ENCODE measurements around the gene LPCAT1.
"Not testable (repeated sequence)": the region's sequence is repeated elsewhere in the genome, so short reads cannot be mapped to it uniquely, and the experiment has no call there.

LPCAT1 gene

DNA sequence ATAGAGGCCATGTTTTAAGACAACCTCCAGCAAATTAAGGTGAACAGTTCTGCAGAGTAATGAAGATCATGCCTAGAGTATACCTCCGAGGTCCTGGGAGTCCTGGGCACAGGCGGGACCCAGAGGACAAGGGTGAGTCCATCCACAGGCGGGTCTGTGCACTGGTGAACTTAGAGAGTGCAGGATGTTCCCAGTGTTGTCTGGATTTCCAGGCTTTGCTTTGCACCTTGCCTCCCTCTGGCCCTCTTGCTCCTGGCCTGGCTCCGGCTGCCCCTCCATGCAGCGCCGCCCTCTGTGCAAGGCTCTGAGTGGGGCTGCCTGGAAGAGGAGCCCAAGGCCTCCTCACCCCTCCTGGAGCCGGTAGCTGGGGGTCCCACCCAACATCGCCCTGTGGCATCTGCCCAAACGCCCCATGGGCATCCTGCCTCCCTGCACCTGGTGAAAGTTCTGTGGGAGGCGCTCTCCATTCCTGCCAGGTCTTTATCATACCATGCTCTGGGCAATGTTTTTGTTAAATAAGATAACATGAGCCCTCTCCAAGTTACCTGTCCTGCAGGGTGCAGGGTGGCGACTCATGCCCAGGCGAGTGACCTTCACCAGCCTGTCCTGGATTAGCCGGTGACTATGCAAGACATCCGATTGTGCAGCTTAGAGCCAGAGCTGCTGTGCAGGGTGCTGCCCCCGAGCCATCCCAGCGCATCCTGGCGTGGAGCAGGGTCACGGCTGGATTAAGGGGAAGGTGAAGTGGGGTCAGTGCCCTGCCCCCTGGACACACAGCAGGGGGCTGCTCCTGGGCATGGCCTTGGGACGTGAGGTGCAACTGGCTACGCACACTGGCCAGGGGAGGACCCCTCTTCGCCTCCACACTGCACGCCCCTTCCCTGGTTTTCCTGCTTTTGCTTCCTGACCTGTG lies 41.3 kb upstream of the LPCAT1 start:
- H3K4me3 ChIP-seq (replicated peaks; ENCODE audit: low read depth, low read length), result no peak overlapping the region
- TF ChIP-seq, protein P1, sequence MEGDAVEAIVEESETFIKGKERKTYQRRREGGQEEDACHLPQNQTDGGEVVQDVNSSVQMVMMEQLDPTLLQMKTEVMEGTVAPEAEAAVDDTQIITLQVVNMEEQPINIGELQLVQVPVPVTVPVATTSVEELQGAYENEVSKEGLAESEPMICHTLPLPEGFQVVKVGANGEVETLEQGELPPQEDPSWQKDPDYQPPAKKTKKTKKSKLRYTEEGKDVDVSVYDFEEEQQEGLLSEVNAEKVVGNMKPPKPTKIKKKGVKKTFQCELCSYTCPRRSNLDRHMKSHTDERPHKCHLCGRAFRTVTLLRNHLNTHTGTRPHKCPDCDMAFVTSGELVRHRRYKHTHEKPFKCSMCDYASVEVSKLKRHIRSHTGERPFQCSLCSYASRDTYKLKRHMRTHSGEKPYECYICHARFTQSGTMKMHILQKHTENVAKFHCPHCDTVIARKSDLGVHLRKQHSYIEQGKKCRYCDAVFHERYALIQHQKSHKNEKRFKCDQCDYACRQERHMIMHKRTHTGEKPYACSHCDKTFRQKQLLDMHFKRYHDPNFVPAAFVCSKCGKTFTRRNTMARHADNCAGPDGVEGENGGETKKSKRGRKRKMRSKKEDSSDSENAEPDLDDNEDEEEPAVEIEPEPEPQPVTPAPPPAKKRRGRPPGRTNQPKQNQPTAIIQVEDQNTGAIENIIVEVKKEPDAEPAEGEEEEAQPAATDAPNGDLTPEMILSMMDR (IDR thresholded peaks at IDR 0.05; ENCODE audit: low read length, missing control alignments), result no peak
- DNase-seq (ENCODE audit: low read depth), result no peak

DNA sequence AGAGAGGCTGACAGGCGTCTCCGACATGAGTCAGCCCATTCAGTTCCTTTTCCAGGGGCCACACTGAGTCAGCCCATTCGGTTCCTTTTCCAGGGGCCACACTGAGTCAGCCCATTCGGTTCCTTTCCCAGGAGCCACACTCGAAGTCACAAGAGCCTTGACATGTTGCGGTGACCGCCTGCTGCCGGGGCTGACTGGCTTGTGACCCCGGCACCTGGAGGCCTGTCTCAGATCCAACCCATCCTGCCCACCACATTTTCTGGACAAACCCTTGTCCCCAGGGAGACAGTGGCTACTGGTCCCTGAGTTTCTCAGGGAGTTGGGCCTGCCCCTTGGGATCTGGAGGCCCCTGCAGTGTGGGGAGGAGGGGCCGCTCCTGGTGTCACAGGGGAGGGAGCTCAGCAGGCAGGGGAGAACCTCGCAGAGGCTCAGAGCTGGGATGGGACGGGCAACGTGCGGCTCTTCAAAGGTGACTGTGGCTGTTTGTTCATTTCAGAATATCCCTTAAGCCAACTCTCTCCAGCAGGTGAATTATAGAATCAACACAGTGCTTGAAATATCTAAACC lies 40.5 kb upstream of the LPCAT1 start:
- TF ChIP-seq, protein P1 (IDR thresholded peaks at IDR 0.05; ENCODE audit: low read length, missing control alignments), result no peak
- H3K4me3 ChIP-seq (replicated peaks; ENCODE audit: low read depth, low read length), result no peak overlapping the region
- DNase-seq (ENCODE audit: low read depth), result peak; percentile 51

DNA sequence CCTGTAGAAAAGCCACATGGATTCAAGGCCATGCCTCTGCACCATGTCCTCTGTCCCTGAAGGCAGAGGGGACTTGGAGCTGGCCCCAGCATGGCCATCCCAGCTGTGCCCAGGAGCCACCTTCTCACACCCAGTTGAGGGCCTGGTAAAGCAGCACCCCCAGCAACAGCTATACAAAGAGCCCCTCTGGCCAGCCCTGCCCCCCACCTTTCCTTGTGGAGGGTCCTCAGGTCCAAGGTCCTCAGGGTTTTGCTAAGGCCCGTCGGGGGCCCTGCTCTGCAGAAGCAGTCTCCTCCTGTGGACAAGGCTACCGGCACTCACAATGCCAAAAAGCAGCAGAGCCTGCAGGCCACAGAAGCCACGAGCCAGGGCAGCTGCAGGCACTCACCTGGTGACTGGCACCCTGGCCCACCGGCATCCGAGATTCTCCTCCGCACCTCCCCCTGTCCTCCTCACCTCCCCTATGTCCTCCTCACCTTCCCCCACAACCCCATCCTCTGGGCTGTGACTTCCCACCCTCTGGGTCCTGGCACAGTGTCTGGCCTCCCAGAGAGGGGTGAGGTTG lies 39.9 kb upstream of the LPCAT1 start:
- DNase-seq (ENCODE audit: low read depth), result no peak
- TF ChIP-seq, protein P1 (IDR thresholded peaks at IDR 0.05; ENCODE audit: low read length, missing control alignments), result no peak
- no peak overlapping the region for H3K4me3 ChIP-seq (replicated peaks; ENCODE audit: low read depth, low read length)

DNA sequence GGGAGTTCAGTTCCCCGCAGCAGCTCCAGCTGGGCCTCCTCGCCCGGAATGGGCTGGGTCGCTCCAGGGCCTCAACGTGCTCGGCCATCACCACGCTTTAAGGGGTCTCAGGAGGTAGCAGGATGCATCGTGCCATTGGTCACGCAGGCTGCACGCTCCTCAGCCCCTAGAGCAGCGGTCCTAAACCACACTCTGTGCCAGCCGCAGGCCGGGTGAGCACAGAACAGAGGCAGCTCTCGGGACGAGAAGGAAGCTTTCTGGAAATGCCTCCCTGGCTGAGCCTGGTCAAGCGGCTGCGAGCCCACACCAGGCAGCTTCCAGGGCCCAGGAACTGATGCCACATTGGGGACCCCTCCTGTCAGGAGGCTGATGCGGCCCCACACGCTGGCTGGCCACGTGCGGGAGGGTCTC lies 39.3 kb upstream of the LPCAT1 start:
- no peak overlapping the region for H3K4me3 ChIP-seq (replicated peaks; ENCODE audit: low read depth, low read length)
- DNase-seq (ENCODE audit: low read depth), result no peak
- TF ChIP-seq, protein P1 (IDR thresholded peaks at IDR 0.05; ENCODE audit: low read length, missing control alignments), result no peak

DNA sequence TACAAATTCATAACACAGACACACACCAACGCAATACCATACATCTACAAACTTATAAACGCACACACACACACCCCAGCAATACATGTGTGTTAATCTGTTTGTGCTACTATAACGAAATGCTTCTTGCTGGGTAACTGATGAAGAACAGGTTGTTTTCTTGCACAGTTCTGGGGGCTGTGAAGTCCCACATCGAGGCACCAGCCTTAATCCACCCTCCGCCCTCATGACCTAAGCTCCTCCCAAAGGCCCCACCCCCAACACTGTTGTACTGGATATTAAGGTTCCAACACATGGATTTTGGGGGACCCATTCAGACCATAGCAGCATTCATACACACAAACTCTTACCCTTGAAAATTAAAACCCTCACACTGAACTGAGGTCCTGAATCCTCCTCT lies 38.8 kb upstream of the LPCAT1 start:
- no peak for DNase-seq (ENCODE audit: low read depth)
- TF ChIP-seq, protein P1 (IDR thresholded peaks at IDR 0.05; ENCODE audit: low read length, missing control alignments), result no peak

DNA sequence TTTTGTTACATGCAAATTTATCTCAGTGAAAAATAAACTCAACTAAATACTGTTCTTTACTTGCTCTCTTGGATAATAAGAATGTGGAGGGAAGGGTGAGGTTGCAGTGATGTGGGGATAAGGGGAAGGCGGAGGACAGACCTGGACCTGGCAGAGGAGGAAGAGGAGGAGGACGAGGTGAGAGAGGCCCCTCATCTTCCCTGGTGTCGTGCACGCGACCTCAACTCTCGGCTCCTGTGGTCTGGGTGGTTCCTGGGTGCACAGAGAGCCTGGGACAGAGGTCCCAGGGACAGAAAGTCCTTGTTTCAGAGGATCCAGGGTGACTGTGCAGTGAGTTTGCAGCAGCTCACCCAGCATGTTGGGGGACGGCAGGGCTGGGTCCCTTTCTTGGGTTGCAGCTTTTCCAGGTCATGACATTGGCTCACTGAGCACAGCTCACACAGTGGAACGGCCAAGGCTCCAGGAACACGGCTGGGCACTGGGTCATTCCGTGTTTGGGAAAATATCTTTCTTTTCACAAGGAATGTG lies 37.7 kb upstream of the LPCAT1 start:
- H3K4me3 ChIP-seq (replicated peaks; ENCODE audit: low read depth, low read length), result no peak overlapping the region
- TF ChIP-seq, protein P1 (IDR thresholded peaks at IDR 0.05; ENCODE audit: low read length, missing control alignments), result no peak
- no peak for DNase-seq (ENCODE audit: low read depth)

More for the DNA sequence above, 38.8 kb upstream of the LPCAT1 start:
- no peak overlapping the region for H3K4me3 ChIP-seq (replicated peaks; ENCODE audit: low read depth, low read length)

DNA sequence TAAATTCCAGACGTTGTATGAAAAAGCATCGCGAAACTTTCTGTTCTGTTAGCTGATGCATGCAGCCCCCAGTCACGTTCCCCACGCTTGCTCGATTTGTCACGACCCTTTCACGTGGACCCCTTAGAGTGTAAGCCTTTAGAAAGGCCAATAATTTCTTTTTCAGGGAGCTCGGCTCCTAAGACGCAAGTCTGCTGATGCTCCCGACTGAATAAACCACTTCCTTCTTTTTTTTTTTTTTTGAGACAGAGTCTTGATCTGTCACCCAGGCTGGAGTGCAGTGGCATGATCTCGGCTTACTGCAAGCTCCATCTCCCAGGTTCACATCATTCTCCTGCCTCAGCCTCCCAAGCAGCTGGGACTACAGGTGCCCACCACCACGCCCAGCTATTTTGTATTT lies 36.7 kb upstream of the LPCAT1 start:
- not testable (repeated sequence) for DNase-seq (ENCODE audit: low read depth); H3K4me3 ChIP-seq (replicated peaks; ENCODE audit: low read depth, low read length)
